Cardiac muscle cell (in vitro differentiated cells and primary cell): Measurements from ENCODE around the gene TEKT2. TPM values are rescaled to one million over a fixed set of nuclear protein-coding genes. Genes with fewer than 3 reads are reported as not detected.

Experiments
- DNase-seq, 2 donors: peaks; one replicate each; pipeline versions ENCODE4 v3.0.0 to v3.0.0-alpha.2; 2010 to 2017; ENCODE audit warnings: low read depth in 1 of 2, low spot score in 1 of 2
- H3K27ac ChIP-seq: fragments of 200-600 bp; sonication (generic); 2 replicates; pipeline ENCODE4 v1.5.1; 2016
- H3K27me3 ChIP-seq: fragments of 200-600 bp; sonication (generic); 2 replicates; pipeline ENCODE4 v1.6.0; 2016; ENCODE audit warnings: control low read depth
- H3K36me3 ChIP-seq: fragments of 200-600 bp; sonication (generic); 2 replicates; pipeline ENCODE4 v1.5.1; 2016; ENCODE audit warnings: control low read depth
- H3K4me1 ChIP-seq: fragments of 200-600 bp; sonication (generic); 2 replicates; pipeline ENCODE4 v1.8.1; 2017; ENCODE audit warnings: low read depth, mild to moderate bottlenecking, mixed run types
- H3K4me3 ChIP-seq: fragments of 200-600 bp; sonication (generic); 2 replicates; pipeline ENCODE4 v1.5.1; 2016; ENCODE audit warnings: mild to moderate bottlenecking
- H3K9me3 ChIP-seq: fragments of 200-600 bp; sonication (generic); 2 replicates; pipeline ENCODE4 v1.5.1; 2017; ENCODE audit warnings: low read depth, mild to moderate bottlenecking, control low read depth
- CTCF ChIP-seq: IDR thresholded peaks from 2 replicates; pipeline ENCODE4 v1.5.1; 2012; ENCODE audit warnings: low read depth, mild to moderate bottlenecking, low read length
- polyA plus RNA-seq: library from polyadenylated mRNA; unstranded; fragments of >200 nt; fragmentation: Nextera tagmentation; extraction: Ambion mirVana; gene quantifications from 2 replicates; pipeline ENCODE4 v1.2.1, GENCODE V29; 2016
- total RNA-seq: library from RNA; depleted of rRNA; stranded (reverse); fragments of >200 nt; gene quantifications from 2 replicates; pipeline ENCODE4 v1.2.3, GENCODE V29; 2016

TEKT2 gene
- total and polyA plus RNA-seq, 2 experiments from 2014 or later, result 0.95 to 3.6 TPM

GRCh38 chr1:36122062-36123030, 38.5 kb downstream of the TEKT2 start:
- Histone ChIP-seq H3K9me3 (no peaks in the 10 kb centered on the region), H3K4me3 (no peak overlapping the region), H3K4me1 (no peaks in the 10 kb centered on the region), H3K36me3 (no peaks in the 10 kb centered on the region), H3K27me3 (peaks cover 49% of the 10 kb centered on the region), H3K27ac (no peak overlapping the region)
- no peak for DNase-seq
- no peak for TF ChIP-seq CTCF

GRCh38 chr1:36123356-36123755, 39.5 kb downstream of the TEKT2 start:
- Histone ChIP-seq H3K27me3 (peaks cover 49% of the 10 kb centered on the region), H3K4me3 (no peak overlapping the region), H3K27ac (no peak overlapping the region), H3K9me3 (no peaks in the 10 kb centered on the region), H3K4me1 (no peaks in the 10 kb centered on the region), H3K36me3 (no peaks in the 10 kb centered on the region)
- TF ChIP-seq CTCF, result no peak
- DNase-seq, result no peak

- Histone ChIP-seq H3K4me3 (no peak overlapping the region), H3K27me3 (peaks cover 49% of the 10 kb centered on the region), H3K27ac (no peak overlapping the region)
These were observed 40.7 kb downstream of the TEKT2 start for GRCh38 chr1:36124404-36125128.

GRCh38 chr1:36125129-36125991, 41.5 kb downstream of the TEKT2 start, which contains the start of gene COL8A2:
COL8A2 (minus strand) TSS chr1:36125222; CDS start chr1:36100242, 24,980 bp downstream.
- Histone ChIP-seq H3K27me3 (peaks cover 49% of the 10 kb centered on the region), H3K9me3 (no peaks in the 10 kb centered on the region), H3K4me1 (no peaks in the 10 kb centered on the region), H3K36me3 (no peaks in the 10 kb centered on the region), H3K27ac (no peak within 1 kb of the TSS), H3K4me3 (peak within 1 kb of the TSS; percentile 10)
- TF ChIP-seq CTCF, result no peak
- peak; percentile 15 to 35 for DNase-seq

More at GRCh38 chr1:36124404-36125128, 40.7 kb downstream of the TEKT2 start:
- H3K36me3 ChIP-seq, result no peaks in the 10 kb centered on the region
- no peak for DNase-seq
- H3K4me1 ChIP-seq, result no peaks in the 10 kb centered on the region
- no peak for TF ChIP-seq CTCF
- H3K9me3 ChIP-seq, result no peaks in the 10 kb centered on the region
